Aorta (tissue), 5 donors: Measurements from ENCODE around the gene GPR84. TPM values are rescaled to one million over a fixed set of nuclear protein-coding genes. Genes with fewer than 3 reads are reported as not detected.
"Not testable (repeated sequence)": the region's sequence is repeated elsewhere in the genome, so short reads cannot be mapped to it uniquely, and the experiment has no call there.

Source experiments
- ATAC-seq: fragments of 200-7000 bp; cut with Tn5 transposase; one replicate; pipeline ENCODE4 v1.9.1; 2022; ENCODE audit warnings: moderate library complexity; ENCODE audit not compliant: low FRiP score
- DNase-seq, 2 donors: peaks; one replicate each; pipeline ENCODE4 v3.0.0-alpha.2; 2020
- H3K27ac ChIP-seq, 2 donors: one replicate each; pipeline ENCODE4 v1.5.1; 2013; ENCODE audit warnings: low read length in 2 of 2, mild to moderate bottlenecking in 2 of 2, moderate library complexity in 2 of 2, control low read depth in 1 of 2, inconsistent platforms in 1 of 2, low read depth in 1 of 2
- H3K27me3 ChIP-seq, 2 donors: one replicate each; pipeline ENCODE4 v1.6.1; 2013; ENCODE audit warnings: control low read depth in 1 of 2, low read length in 1 of 2, mild to moderate bottlenecking in 1 of 2, moderate library complexity in 1 of 2; ENCODE audit not compliant: insufficient read depth in 2 of 2, control insufficient read depth in 1 of 2
- H3K36me3 ChIP-seq, 2 donors: one replicate each; pipeline ENCODE4 v1.6.1; 2013; ENCODE audit warnings: control low read depth in 1 of 2, low read length in 1 of 2, mild to moderate bottlenecking in 1 of 2; ENCODE audit not compliant: insufficient read depth in 2 of 2, control insufficient read depth in 1 of 2
- H3K4me1 ChIP-seq, 2 donors: one replicate each; pipeline ENCODE4 v1.6.1; 2013; ENCODE audit warnings: low read length in 2 of 2, control low read depth in 1 of 2, mild to moderate bottlenecking in 1 of 2, moderate library complexity in 1 of 2; ENCODE audit not compliant: insufficient read depth in 2 of 2, control insufficient read depth in 1 of 2
- H3K4me3 ChIP-seq, 2 donors: one replicate each; pipeline ENCODE4 v1.5.1; 2013; ENCODE audit warnings: low read length in 2 of 2, control low read depth in 1 of 2, mild to moderate bottlenecking in 1 of 2
- H3K9me3 ChIP-seq: one replicate; pipeline ENCODE4 v1.6.1; 2013; ENCODE audit warnings: mild to moderate bottlenecking, low read length; ENCODE audit not compliant: control insufficient read depth
- WGBS, 2 donors: extraction: QIAGEN DNeasy Blood & Tissue Kit; methylation state at CpG; one replicate each; pipeline ENCODE4 v1.1.7; 2013; 5-methylcytosine and 5-hydroxymethylcytosine counted together
- intact Hi-C, 2 donors: fragments of 100-400 bp; cut with DNase I; formaldehyde crosslinking; loops; one replicate each; pipeline versions ENCODE4 v1.14.2 to v1.15.0; 2022
- polyA plus RNA-seq, 2 donors: library from polyadenylated mRNA; stranded (reverse); fragments of 200-250 nt; gene quantifications; one replicate each; pipeline ENCODE4 v1.2.3, GENCODE V29; 2013
- total RNA-seq, 2 donors: library from RNA; stranded (reverse); fragmentation: NEBNext Ultra II Directional; extraction: Animal tissue kit (Norgen Biotek cat#: 25700); gene quantifications; one replicate each; pipeline ENCODE4 v1.2.1, GENCODE V29; 2021
- donor health status: healthy with polysubstance abuse.
- donor health status: Bipolar disorder and iron deficiency.
- donor health status: DM: no; HTN: no; CAD: no.
- donor health status: DM: no; HTN: no; CAD: no.
- donor health status: DM: yes; HTN: yes; CAD: no.

The GPR84 gene
- total and polyA plus RNA-seq, 4 donors = 0.38 to 1.9 (median 1.9) TPM; not detected in 1

DNA sequence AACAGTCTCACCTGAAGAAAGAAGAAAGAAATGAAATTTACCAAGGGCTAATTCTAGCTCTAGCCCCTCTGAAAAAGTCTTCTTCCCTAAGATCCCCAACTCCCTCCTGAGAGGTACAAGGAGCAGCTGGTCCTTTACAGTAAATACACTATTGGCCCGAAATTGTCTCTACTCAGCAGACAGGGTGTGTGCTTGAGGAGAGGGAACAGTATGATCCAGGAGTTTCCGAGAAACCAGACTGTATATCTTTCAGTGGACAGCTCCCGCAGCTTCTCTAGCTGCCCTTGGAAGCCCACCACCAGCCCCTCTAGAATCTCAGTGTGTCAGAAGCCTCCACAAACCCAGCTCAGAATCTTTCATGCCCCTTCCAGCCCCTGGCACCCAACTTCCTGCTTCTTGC, 8.1 kb downstream of the GPR84 start:
- intact Hi-C loops = loop anchor here in 1 of 2 donors (5.0 kb wide), 1 partner anchor 139 kb away; no protein-coding TSS in a partner anchor
- DNase-seq (no peak), ATAC-seq (no peak)
- Histone ChIP-seq H3K4me1 (no peaks in the 10 kb centered on the region), H3K27ac (no peak overlapping the region), H3K36me3 (no peaks in the 10 kb centered on the region), H3K9me3 (no peaks in the 10 kb centered on the region), H3K4me3 (no peak overlapping the region), H3K27me3 (no peaks in the 10 kb centered on the region)
- 83 to 87% methylated on average over 3 of the region's 3 CpGs for WGBS, 2 donors

DNA sequence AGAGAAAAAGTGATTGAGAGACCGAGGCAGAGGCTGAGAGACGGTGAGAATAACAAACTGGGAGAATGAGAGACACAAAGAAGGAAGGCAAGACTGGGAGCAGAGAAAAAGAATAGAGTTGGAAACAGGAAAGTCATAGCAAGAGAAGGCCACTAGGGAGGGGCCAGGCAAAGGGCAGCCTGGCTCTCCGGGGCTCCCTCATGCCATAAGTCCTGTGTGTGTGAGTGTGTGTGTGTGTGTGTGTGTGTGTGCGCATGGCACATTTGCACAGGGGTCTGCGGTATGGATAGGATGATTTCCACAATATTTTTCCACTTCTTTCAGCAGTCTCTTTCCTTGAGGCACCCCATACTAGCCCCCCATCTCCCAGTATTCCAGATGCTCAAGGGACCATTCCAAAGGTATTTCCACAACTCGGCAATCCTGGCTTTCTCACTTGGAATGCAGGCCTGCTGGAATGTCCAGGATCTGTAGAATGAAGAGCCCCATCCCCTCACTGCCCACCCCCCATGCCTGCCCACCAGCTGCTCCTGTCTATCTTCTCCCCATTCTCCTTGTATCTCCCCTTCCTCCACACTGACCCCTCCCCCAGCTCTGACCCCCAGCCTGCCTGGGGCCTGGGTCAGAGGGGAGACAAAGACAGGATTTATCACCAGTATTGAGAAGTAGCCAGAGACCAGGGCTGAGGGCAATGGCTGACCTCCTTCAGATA, 9.0 kb downstream of the GPR84 start:
- Histone ChIP-seq H3K27me3 (no peaks in the 10 kb centered on the region), H3K36me3 (peaks cover 0 to 1% of the 10 kb centered on the region in 2 donors), H3K27ac (no peak overlapping the region), H3K9me3 (no peaks in the 10 kb centered on the region), H3K4me3 (no peak overlapping the region), H3K4me1 (no peaks in the 10 kb centered on the region)
- DNase-seq (no peak), ATAC-seq (no peak)
- intact Hi-C loops = loop anchor here in 1 of 2 donors (5.0 kb wide), 1 partner anchor 138 kb away; no protein-coding TSS in a partner anchor
- WGBS, 2 donors = 68 to 72% methylated on average over 6 of the region's 6 CpGs

DNA sequence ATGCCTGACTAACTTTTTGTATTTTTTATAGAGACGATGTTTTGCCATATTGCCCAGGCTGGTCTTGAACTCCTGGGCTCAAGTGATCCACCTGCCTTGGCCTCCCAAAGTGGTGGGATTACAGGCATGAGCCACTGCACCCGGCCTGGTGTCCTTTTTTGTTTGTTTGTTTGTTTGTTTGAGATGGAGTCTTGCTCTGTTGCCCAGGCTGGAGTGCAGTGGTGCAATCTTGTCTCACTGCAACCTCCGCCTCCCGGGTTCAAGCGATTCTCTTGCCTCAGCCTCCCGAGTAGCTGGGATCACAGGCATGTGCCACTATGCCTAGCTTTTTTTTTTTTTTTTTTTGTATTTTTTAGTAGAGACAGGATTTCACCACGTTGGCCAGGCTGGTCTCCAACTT, 10.0 kb downstream of the GPR84 start:
- intact Hi-C loops, H3K27me3 ChIP-seq, DNase-seq, H3K4me3 ChIP-seq, H3K4me1 ChIP-seq, ATAC-seq, H3K36me3 ChIP-seq, H3K27ac ChIP-seq, H3K9me3 ChIP-seq: not testable (repeated sequence)
- 71 to 75% methylated on average over 7 of the region's 7 CpGs for WGBS, 2 donors

DNA sequence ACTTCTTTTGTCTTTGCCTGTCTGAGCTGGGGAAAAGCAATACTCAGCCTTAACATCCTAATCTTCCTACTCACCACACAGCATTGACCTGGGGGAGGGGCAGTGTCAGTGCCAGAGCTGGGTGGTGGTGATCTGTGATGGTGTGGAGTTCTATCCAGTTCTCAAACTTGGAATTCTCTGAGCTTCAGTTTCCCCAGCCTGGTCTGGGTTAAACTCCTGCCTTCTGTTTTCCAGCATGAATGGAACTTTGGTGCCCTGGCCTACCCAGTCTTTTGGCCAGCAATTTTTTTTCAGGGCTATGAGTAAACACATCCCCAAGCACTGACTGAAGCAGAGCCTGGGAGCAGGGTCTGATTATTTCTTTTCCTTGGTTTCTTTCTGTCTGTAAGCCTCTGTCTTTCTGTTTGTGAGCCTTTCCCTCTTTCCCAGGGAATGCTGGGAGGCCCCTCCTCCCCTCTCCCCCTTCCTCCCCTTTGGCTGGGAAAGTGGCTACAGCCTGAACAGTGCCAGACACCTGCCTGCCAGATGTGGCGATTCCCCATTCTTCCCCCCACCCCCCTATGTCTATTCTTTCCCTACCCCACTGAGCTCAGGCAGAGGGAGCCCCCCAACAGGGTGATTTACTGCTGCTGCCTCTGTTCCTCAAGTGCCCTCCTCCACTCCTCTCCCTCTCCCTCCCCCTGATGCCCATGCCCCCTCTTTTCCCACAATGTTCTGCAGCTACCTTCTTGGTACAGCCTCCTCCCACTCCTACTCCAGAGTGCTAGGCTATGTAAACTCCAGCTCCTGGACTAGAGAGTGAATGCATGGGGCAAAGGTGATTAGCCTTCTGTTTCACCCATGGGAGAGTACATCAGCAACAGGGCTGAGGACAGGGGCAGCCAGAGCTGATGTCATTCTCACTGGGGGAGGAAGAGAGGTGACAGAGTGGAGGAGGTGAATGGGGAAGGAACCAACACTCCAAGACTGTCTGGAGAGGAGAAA, 11.1 kb downstream of the GPR84 start:
- peaks cover 0 to 6% of the 10 kb centered on the region in 2 donors for H3K36me3 ChIP-seq
- no peak overlapping the region for H3K4me3 ChIP-seq
- DNase-seq (no peak), ATAC-seq (peak; percentile 26)
- H3K9me3 ChIP-seq = no peaks in the 10 kb centered on the region
- H3K4me1 ChIP-seq = no peaks in the 10 kb centered on the region
- peak overlapping the region; percentile 4 to 54 for H3K27ac ChIP-seq
- intact Hi-C loops = no loop called here
- WGBS, 2 donors = 0 to 6% methylated on average over 1 of the region's 1 CpG
- H3K27me3 ChIP-seq = no peaks in the 10 kb centered on the region

DNA sequence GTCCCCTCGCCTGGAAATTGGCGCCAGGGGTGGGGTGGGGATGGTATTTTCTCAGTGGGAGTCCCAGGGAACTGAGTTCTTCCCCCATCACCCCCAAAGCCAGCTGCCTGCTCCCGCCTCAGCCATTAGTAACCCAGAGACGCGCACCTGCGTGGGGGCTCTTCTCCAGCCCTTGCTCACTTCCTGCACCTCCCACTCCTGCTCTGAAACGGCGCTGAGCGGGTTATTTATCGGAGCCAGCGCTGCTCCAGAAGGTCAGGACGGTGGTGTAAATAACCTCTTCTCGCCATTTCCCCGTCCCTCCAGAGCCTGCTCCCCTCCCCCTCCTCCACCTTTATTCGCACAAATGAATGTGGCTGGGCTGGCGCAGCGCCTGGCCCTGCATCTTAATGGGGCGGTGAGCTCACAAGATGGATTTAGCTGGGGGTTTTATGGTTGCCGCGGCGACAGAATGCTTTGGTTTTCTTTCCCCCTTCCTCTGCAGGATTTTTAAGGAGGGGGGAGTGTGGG, 12.2 kb downstream of the GPR84 start:
- DNase-seq (peak; percentile 75 to 86), ATAC-seq (no peak)
- Histone ChIP-seq H3K27me3 (no peaks in the 10 kb centered on the region), H3K4me1 (no peaks in the 10 kb centered on the region), H3K4me3 (no peak overlapping the region), H3K36me3 (peaks cover under 1 to 10% of the 10 kb centered on the region in 2 donors), H3K9me3 (no peaks in the 10 kb centered on the region), H3K27ac (no peak overlapping the region)
- intact Hi-C loops = no loop called here
- WGBS, 2 donors = 1 to 5% methylated on average over 21 of the region's 21 CpGs

DNA sequence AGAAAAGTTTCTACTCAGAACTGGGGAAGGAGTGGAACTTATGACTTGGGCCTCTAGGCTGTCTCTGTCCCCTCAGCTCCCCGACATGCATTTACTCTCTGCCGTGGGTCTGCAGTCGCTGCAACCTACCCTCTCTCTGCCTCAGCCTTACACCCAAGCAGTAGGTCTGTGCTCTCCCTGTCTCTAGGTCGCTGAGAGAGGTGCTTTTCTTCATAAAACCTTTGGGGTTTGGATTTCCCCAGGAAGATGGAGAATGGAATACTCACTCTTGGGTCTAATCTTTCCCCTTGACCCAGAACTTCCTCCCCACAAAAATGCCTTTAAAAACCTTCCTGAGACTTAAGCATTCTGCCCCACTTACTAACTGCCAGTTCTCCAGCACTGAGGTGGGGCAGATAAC, 12.9 kb downstream of the GPR84 start:
- Histone ChIP-seq H3K9me3 (no peaks in the 10 kb centered on the region), H3K4me1 (no peaks in the 10 kb centered on the region), H3K36me3 (peaks cover 5 to 10% of the 10 kb centered on the region in 2 donors), H3K27me3 (no peaks in the 10 kb centered on the region), H3K4me3 (no peak overlapping the region), H3K27ac (no peak overlapping the region)
- ATAC-seq = no peak
- WGBS, 2 donors = 59 to 63% methylated on average over 4 of the region's 4 CpGs
- intact Hi-C loops = no loop called here
- no peak for DNase-seq

DNA sequence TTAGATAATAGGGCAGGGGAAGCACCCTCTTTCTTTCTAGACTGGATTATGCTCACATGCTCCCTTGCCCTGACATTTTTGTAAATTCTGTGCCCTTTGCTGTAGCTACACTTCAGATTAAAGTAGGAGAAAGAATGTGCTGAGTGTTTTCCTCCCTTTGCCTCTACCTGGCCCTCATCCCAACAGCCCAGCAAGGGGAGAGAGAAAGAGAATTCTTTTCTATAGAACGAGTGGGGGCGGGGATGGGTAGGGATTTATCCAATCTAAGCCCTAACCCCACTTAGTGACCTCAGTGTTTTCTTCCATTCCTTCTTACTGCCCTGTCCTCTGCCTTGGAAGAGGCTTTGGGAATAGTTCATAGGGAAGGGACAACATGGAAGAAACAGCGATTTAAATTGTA, 13.5 kb downstream of the GPR84 start:
- H3K36me3 ChIP-seq = peaks cover 5 to 10% of the 10 kb centered on the region in 2 donors
- WGBS, 2 donors = 54 to 62% methylated on average over 3 of the region's 3 CpGs
- no peak for ATAC-seq
- intact Hi-C loops = no loop called here
- H3K27ac ChIP-seq = no peak overlapping the region
- H3K27me3 ChIP-seq = no peaks in the 10 kb centered on the region
- no peak for DNase-seq
- no peaks in the 10 kb centered on the region for H3K4me1 ChIP-seq
- no peak overlapping the region for H3K4me3 ChIP-seq
- no peaks in the 10 kb centered on the region for H3K9me3 ChIP-seq

DNA sequence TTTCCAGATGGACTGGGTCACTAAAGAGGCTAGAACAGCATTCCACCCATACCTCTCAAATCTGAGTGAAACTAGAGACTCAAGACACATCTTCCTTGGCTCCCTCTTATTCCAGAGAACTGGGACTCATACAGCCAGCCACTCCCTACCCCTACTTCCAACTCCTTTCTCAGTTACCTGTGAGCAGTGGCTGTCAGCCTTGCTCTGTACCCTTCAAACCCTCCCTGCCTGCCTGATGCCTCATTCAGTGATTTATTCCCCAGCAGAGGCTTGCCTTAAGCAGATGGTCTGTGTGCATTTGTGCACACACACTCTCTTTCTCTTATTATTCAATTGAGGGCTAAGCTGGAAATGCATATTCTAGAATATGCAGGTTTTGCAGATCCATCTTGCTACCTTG, 14.6 kb downstream of the GPR84 start:
- Histone ChIP-seq H3K4me1 (no peaks in the 10 kb centered on the region), H3K4me3 (no peak overlapping the region), H3K27ac (no peak overlapping the region), H3K27me3 (no peaks in the 10 kb centered on the region), H3K36me3 (peaks cover 8 to 10% of the 10 kb centered on the region in 2 donors), H3K9me3 (no peaks in the 10 kb centered on the region)
- intact Hi-C loops = no loop called here
- ATAC-seq = no peak
- no peak for DNase-seq
